HG02884 (cell line): Measurements from ENCODE around the gene GALNT1.

Experiments
- ATAC-seq: cut with Tn5 transposase; IDR thresholded peaks from one replicate; pipeline ENCODE4 v1.9.1; 2021; ENCODE audit warnings: mild to moderate bottlenecking, moderate library complexity; ENCODE audit not compliant: unreplicated experiment

Gene GALNT1

DNA sequence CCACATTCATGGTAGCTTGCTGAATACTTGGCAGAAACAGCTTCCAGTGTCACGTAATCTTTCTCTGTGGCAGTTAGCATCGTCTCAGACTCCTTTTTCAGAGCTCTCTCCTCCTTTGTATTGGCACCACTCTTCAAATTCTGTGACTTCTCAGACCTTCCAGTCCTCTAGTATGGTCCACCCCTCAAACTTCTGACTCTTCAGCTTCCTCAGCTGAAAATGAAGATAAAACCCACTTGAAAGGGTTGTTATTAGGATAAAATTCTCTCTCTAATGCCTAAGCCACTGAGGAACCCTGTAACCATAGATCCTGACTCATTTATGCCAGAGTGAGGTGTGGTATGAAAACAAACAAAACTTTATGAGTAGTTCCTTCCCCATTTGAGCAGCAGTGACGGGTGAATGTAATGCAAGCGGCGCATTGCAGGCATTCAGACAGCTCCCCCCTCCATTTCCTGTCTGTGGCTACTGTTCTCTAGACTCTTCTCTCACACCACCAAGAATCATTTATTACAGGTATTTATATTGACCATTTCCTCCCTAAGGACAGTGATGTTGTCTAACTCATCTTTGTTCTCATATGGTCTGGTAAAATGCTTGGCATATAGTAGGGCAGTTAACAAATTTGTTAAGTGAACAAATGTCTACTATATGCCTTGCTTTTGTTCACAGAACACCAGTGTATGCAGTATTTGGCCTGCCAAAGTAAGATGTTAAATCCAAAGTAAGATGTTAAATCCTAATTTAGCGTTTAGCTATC lies 35.3 kb downstream of the GALNT1 start:
- ATAC-seq = peak; percentile 98

DNA sequence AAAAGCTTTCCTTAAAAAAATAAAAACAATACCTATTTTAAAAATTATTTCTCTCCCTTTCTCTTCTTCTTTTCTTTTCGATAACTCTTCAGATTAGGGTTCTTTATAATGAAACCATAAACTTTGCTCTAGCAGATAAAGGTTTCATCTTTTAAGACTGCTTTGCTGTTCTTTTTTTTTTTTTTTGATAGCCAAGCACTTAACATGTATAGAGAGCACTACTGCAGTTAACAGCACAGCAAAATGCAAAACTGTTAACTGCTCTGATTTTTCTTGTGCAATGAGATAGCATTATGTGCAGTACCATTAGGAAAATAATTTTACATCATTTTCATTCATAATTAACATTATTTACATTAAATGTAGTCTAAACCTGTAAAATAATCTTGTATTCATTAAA lies 36.3 kb downstream of the GALNT1 start:
- ATAC-seq = no peak

DNA sequence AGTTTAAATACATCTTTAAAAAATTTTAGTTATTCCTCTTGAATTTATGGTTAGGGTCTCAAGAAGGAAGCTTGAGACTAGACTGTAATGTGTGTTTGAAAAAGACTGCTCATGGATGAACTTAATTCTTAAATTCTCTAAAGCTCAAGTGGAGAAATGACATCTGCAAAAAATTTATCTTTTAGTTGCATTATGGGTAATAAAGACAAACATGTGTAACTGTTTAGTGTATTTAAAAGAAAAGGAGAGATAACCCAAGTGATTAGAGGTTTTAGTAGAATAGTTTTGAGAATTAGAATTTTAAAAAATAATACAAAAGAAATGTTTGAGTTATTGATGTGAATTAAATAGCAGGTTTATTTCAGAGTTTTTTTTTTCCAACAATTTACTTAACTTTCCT lies 36.7 kb downstream of the GALNT1 start:
- no peak for ATAC-seq

DNA sequence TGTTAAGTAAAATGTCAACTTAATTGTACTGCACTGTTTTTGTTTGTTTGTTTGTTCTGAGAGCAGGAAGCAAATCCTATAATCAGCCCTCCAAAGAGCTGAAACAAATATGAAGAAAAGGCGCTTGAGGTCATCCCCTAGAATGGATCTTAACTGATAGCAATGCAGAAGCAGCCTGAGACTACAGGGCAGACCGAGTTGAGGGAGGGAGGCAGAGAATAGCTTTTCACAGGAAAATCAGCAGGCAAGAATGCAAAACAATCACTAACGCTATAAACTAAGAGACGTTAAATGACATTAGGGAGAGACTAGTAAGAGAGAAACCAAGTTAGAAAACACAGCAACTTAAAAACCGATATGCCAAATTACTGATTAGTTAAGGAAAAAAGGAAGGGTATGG lies 37.2 kb downstream of the GALNT1 start:
- no peak for ATAC-seq

DNA sequence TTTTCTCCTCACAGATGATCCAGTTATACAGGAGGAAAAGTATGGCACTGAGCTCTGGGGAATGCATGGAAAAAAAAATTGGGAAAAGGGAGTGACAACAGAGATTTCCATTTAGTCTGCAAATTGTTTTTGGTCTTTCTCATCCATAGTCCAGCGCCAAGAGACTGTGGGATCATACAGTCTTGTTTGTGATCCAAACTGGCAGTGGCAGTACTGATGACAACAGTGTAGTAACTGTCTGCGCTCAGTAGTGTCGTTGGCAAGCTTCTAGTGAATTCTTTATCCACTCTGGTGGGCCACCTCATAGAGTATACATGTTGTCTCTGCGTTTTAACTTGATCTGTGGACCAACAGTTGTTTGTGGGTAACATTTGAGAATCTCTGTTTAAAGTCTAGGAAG lies 37.9 kb downstream of the GALNT1 start:
- no peak for ATAC-seq

DNA sequence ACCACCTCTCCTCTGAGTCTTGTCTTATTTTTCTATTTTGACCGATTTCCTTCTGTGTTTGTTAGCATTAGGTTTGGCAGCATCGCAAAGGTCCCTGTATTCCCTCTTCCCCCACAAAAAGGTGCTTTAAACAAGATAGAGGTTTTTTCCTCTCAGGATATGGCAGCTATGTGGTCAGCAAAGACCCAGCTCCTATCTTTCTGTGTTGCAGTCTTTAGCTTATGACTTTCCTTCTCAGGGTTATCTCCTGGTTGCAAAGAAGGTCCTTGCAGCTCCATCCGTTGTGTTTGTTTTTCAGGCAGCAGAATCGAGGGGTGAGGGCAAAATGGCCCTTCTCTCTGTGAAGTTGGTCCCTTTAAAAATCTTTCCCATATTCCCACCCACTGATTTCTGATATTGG lies 38.4 kb downstream of the GALNT1 start:
- ATAC-seq = no peak

DNA sequence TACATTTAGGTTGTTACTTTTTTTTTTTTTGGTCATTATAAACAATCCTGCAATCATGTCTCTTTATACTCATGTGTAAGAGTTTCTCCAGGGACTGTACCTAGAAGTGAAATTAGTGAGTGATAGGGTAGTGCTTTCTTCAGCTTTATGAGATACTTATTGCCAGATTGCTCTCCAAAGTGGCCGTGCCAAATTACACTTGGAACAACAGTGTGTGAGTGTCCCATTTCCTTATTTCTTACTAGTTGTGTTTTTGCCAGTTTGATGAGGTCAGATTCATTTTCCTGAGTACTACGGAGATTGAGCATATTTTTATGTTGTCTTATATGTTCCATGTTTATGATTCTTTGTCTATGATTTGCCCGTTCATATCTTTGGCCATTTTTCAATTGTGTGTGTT lies 39.2 kb downstream of the GALNT1 start:
- ATAC-seq = no peak

DNA sequence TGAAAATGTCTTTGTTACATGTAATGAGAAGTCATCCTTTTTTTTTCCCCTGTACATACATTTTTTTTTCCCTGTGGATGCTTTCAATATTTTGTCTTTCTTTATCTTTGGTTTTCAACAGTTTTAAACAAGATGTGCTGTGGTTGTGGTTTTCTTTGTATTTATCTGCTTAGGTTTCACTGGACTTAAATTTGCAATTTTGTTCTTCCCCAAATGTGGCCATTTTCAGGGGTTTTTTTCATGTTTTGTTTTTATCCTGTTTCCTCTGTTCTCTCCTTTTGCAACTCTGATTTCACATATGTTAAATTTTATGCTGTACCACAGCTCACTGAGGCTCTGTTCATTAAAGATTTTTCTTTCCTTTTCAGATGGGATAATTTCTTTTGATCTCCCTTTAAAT lies 41.7 kb downstream of the GALNT1 start:
- ATAC-seq = no peak

DNA sequence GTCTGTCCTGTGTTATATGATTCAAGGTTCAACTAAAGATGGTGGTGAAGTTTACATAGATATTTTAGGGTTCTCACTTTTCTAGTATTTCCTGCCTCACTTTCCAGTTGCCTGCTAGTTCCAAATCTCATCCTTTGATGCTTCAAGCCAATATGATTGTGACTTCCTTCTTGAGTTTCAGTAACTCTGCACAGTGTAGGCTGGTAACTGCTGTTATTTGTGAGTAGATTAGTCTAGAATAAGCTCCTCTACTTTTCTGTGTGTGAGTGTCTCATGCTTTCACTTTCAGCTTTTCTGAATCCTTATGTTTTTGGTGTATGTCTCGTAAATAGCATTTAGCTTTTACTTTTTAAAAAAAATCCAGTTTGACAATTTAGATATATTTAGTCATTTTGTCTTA lies 42.6 kb downstream of the GALNT1 start:
- peak; percentile 93 for ATAC-seq

DNA sequence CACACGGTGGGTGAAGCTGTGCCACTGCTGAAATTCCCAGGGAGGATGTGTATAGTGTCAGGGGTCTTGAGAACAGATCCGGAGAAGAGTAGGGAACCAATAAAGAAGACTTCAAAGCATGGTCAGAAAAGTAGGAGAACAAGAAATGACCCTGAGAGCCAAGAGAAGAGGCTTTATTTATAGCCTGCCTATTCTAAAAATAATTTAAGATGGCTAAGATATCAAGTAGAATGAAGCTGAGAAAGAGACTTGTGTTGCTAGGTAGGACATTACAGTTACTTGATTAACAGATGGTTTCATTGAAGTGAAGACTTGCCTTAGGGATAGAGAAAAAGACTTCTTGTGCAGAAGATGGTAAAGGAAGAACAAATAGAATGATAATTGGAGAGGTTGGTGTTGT lies 43.7 kb downstream of the GALNT1 start:
- no peak for ATAC-seq

DNA sequence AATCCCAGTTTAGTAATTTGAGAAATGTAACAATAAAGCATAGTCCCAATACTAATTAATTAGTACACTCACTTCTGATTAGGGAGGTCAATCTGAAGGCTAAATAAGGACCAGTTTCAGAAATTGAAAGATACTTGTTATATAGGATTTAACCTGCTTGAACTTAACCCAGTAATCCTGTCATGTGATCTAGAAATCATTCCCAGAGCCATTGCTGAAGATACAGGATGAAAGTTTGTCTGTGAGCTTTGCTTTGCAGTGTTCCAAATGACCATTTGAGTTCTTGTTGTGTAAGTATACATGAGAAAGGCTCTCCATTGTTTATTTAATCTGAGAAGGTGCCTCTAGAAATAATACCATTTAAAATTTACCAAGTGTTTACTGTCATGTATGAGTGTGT lies 52.2 kb downstream of the GALNT1 start:
- no peak for ATAC-seq

DNA sequence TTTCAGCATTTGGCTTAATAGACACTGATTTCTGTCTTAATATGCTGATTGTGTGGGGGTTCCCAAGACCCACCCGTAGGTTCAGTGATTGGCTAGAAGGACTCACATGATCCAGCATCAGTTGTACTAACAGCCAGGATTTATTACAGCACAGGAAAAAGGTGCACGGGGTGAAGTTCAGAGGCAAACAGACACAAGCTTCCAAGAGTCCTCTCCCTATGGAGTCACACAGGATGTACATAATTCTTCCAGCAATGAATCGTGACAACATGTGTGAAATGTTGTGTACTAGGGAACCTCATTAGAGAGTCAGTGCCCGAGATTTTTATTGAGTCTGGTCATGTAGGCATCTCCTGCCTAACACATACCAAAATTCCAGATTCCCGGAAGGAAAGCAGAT lies 52.8 kb downstream of the GALNT1 start:
- no peak for ATAC-seq

DNA sequence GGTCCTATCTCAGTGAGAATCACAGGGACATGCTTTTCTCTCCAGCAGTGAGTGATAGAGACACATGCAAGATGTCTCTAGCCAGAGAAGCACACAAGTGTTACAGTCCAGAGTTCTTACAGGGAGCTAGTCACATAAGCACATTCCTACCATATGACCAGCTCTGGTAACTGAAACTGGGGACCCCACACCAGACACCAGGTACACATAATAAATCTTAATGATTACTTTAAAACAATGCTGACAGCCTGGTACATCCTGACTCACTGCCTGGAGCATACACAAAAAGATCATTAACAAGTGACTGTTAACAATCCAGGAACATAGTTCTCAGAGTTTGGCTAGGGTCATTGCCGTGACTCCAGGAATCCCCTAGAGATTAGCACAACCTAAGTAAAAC lies 53.6 kb downstream of the GALNT1 start:
- ATAC-seq = no peak

DNA sequence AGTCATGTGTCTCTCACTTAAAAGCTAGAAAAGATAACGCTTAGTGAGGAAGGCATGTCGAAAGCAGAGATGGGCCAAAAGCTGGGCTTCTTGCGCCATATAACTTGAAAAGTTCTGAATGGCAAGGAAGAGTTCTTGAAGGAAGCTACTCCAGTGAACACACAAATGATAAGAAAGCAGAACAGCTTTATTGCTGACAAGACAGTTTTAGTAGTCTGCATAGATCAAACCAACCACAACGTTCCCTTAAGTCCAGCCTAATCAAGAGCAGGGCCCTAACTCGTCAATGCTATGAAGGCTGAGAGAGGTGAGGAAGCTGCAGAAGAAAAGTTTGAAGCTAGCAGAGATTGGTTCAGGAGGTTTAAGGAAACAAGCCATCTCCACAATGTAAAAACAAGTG lies 55.7 kb downstream of the GALNT1 start:
- ATAC-seq = no peak

DNA sequence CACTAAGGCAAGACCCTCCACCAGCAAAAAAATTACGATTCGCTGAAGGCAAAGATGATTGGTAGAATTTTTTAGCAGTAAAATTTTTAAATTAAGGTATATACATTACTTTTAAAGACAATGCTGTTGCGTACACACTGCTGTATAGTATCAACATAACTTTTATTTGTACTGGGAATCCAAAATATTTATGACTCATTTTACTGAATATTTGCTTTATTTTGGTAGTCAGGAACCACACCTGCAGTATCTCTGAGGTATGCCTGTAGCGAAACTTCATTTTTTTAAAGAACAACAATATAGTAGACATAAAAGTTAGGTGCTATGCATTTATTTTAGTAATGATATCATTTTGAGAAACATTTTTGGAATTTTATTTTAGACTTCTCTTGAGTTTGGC lies 57.8 kb downstream of the GALNT1 start:
- ATAC-seq = no peak

DNA sequence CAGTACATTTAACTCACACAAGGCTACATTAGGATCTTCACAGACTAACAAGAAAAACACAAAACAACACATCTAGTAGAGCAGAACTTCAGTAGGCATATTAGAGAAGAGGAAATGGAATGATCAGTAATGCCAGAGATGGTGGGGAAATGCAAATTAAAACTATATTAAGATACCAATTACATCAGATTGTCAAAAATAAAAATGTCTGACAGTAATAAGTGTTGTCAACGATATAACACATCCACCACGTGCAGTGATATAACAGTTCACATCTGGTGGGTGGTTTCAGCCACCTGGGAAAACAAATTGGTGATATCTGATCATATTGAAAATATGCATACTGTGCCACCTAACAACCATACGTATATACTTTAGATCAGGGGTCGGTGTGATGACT lies 59.9 kb downstream of the GALNT1 start:
- no peak for ATAC-seq

DNA sequence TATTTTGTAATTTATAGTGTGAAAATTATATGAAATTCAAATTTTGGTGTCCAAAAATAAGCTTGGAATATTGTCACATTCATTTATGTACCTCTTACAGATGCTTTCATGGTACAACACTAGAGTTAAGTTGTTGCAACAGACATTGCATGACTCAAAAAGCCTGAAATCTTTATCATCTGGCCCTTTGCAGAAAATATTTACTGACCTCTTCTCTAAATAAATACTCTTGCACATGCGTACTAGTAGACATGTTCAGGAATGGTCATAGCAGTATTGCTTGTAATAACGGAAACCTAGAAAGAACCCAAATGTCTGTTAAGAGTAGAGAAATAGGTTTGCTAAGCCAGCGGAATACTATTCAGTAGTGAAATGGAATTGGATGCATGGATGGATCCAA lies 60.4 kb downstream of the GALNT1 start:
- no peak for ATAC-seq

DNA sequence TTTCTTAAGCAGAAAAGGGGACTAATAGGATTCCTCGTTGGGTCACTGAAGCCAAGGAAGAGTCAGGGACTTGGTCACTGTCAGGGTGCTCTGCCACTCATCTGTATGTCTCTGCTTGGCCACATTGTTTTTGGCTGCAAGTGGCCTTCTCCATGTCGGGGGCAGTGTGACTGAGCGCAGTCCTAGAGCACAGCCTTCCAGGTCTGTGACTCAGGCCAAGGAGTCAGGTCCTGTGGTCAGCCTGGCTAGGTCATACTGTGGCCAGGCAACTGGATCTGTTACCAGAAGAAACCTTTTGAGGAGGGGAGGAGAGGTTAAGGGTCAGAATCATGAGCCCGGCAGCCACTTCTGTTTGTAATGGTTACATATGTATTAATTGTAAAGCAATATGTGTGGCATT lies 61.3 kb downstream of the GALNT1 start:
- no peak for ATAC-seq

DNA sequence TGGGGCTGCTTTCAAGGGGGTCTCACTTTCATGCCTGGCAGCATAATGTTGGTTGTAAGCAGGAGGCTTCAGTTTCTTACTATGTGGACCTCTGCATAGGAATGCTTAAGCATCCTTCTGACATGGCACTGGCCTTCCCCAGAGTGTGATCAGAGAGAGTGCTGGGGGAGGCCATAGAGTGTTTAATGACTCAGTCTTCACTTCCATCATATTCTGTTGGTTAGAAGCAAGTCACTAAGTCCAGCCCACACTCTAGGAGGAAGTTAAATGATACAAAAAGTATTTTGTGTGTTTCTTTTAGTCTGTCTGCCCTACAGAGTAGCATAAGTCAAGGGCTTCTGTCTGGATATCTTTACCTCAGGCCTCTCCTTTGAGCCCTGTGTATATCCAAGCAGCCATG lies 64.9 kb downstream of the GALNT1 start:
- ATAC-seq = no peak

DNA sequence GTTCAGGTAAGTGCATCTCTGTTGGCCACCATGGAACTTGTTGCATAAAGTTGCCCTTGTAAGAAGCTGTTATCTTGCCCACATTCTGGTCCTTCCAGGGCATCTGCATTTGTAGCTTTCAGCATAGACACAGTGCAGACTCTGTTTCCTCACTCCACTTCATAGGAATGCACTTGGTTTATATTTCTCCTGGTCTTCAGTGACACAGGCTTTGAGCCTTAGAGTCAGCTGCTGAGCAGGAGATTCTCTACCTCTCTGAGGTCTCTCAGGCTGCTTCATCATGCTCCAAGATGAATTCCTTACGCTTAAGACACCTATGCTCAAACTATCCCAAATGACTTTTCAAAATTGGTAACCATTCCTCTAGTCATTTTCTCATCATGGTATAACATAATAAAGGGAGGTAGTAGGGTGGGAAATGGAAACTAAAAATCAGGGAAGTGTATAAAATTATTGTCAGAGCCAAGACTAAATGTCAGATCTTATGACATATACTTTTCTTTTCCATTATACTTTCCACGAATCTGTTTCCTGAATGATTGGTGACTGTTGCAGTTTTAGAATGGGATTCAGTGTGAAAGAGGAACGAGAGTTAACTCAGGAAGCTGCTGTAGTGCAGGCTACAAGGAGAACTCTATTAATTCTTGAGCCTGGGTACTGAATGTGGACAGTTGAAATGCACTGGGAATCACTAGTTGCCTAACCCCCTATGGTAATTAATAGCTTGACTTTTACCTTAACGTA lies 72.0 kb downstream of the GALNT1 start:
- ATAC-seq = no peak

DNA sequence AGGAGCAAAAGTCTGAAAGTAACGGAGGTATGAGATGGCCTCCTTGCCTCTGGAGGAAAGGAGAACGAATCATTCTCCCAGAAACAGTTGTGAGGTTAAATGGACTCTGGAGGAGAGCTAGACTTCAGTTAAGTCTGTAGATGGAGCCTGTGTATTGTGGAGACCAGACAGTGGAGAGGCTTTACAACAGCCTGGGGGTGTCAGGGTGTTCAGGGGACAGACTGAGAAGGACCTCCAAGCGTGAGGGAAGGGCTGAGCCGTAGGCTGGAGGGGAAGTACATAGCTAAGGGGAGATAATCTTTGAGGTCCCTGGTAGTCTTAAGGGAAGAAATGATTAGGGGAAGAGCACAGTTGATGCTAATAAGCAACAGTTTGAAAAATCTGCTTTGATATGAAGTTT lies 76.6 kb downstream of the GALNT1 start:
- ATAC-seq = no peak

DNA sequence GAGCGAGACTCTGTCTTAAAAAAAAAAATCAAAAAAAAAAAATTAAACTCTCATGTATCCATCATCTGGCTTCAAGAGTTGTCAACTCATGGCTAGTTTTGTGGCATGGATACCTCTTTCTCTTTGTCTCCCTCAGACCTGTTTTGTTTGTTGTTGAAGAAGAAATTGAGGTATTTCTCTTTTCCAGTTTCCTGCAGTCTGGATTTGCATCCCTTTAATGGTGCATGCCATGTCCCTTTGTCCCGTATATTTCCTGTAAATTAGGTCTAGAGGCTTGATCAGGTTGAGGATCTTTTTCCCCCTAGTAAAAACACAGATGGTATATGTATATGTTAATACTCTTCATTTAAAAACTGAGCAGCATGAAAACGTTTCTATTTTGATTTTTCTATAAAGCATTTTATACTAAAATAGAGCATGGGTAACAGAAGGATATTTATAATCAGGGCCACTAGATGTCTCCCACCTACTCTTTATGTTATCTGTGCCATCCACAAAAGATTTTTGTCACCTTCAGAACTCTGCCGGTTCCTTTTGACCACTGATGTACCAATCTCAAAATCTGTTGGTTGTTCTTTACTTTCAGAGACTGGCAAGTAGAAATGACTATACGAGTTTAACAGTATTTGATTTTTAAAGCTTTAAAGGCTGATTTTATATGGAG lies 80.1 kb downstream of the GALNT1 start:
- no peak for ATAC-seq
